Effector memory CD8-positive, alpha-beta T cell (primary cell): ENCODE results near the gene MYO7B.

Experiments used
- ATAC-seq: fragments of 150-1000 bp; cut with Tn5 transposase; replicated peaks from 2 replicates; pipeline ENCODE4 v1.10.0; 2021; ENCODE audit warnings: mild to moderate bottlenecking, moderate library complexity
- DNase-seq, 3 experiments: peaks; one replicate each; pipeline ENCODE4 v3.0.0; 2021
- H3K27ac Mint-ChIP-seq, 2 donors: one replicate each; pipeline ENCODE4 v1.8.0; 2022; ENCODE audit warnings: mild to moderate bottlenecking in 2 of 2, mixed read lengths in 2 of 2, moderate library complexity in 2 of 2
- H3K27me3 Mint-ChIP-seq, 2 donors: one replicate each; pipeline ENCODE4 v1.8.0; 2022; ENCODE audit warnings: mixed read lengths in 2 of 2
- H3K36me3 Mint-ChIP-seq: one replicate; pipeline ENCODE4 v1.8.0; 2022; ENCODE audit warnings: mild to moderate bottlenecking, moderate library complexity, mixed read lengths; ENCODE audit not compliant: insufficient read depth
- H3K4me1 Mint-ChIP-seq, 2 donors: one replicate each; pipeline ENCODE4 v1.8.0; 2022; ENCODE audit warnings: low read depth in 2 of 2, mixed read lengths in 2 of 2
- H3K4me3 Mint-ChIP-seq, 2 donors: one replicate each; pipeline ENCODE4 v1.8.0; 2022; ENCODE audit warnings: mild to moderate bottlenecking in 2 of 2, mixed read lengths in 2 of 2, moderate library complexity in 2 of 2
- H3K9me3 Mint-ChIP-seq, 2 donors: one replicate each; pipeline ENCODE4 v1.8.0; 2022; ENCODE audit warnings: mixed read lengths in 2 of 2

Gene MYO7B

DNA sequence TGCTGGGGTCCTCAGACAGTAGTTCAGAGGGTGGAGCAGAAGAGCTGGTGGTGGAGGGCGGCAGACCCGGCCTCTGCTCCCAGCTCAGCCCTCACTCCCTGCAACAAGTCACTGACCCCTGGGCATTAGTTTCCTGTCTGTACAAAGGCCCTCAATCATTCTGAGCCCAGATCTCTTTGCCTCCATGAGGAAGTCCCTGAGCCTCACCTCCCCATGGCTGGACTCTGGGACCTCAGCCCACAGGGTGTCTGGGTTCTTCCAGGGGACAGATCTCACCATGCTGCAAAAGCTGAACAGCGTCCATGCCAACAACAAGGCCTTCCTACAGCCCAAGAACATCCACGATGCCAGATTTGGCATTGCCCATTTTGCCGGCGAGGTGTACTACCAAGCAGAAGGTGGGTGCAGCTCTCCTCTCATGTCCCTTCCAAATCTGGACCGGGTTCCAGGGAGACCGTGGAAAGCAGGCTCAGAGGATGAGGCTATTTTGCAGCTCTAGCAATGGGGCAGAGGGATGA is 49.1 kb downstream of the MYO7B start:
- Mint-ChIP-seq H3K4me1 (no peaks in the 10 kb centered on the region), H3K27ac (no peak overlapping the region)
- DNase-seq, result no peak

DNA sequence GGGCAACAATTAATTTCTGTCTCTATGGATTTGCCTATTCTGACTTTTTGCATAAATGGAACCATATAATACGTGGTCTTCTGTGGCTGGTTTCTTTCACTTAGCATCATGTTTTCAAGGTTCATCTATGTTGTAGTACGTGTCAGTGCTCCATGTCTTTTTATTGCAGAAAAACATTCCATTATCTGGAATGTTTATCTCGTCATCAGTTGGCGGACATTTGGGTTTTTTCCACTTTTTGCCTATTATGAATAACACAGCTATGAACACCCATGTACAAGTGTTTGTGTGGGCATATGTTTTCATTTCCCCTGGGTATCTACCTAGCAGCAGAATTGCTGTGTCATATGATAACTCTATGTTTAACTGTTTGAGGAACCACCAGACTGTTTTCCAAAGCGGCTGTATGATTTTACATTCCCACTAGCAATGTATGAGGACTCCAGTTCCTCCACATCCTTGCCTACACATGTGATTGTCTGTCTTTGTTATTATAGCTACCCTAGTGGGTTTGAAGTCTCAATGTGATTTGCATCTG is 49.9 kb downstream of the MYO7B start:
- H3K27me3 Mint-ChIP-seq, result peaks cover 11 to 59% of the 10 kb centered on the region in 2 donors
- H3K4me1 Mint-ChIP-seq, result no peaks in the 10 kb centered on the region
- H3K4me3 Mint-ChIP-seq, result no peak overlapping the region
- H3K36me3 Mint-ChIP-seq, result no peaks in the 10 kb centered on the region
- DNase-seq (no peak), ATAC-seq (no peak)
- no peaks in the 10 kb centered on the region for H3K9me3 Mint-ChIP-seq
- no peak overlapping the region for H3K27ac Mint-ChIP-seq

More for the DNA sequence above, 49.1 kb downstream of the MYO7B start:
- Mint-ChIP-seq H3K9me3 (no peaks in the 10 kb centered on the region), H3K27me3 (peaks cover 11 to 60% of the 10 kb centered on the region in 2 donors), H3K4me3 (no peak overlapping the region), H3K36me3 (no peaks in the 10 kb centered on the region)
- ATAC-seq, result no peak

GRCh38 chr2:127586136-127586535 is 50.7 kb downstream of the MYO7B start:
- Mint-ChIP-seq H3K27me3 (peaks cover 11 to 51% of the 10 kb centered on the region in 2 donors), H3K27ac (no peak overlapping the region), H3K4me1 (no peaks in the 10 kb centered on the region), H3K4me3 (no peak overlapping the region), H3K9me3 (no peaks in the 10 kb centered on the region), H3K36me3 (no peaks in the 10 kb centered on the region)
- ATAC-seq (no peak), DNase-seq (no peak)

DNA sequence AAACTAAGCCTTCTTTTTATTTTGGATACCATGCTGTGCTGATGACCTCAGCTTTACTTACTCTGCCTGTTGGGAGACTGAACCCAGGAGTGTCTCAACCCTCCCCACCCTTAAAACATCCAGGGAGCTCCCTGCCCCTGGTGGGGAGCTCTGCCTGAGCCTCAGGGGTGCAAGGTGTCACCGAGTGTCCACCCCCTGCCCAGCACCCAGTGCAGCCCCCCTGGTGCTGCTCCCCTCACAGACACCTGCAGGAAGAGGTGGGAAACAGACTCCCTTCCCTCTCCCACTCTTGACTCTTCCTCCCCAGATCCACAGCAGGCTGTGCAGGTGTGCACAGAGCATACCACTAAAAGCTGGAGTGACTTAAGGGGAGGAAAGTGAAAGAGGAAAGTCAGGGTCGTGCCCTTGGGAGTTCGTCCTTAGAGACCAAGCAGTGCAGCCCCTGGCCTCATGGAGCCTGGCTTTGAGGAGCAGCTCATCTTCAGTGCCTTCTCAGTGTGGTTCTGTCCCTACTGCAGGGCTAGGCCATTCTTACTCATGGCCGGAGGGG is 51.3 kb downstream of the MYO7B start:
- ATAC-seq, result no peak
- H3K4me3 Mint-ChIP-seq, result no peak overlapping the region
- no peaks in the 10 kb centered on the region for H3K4me1 Mint-ChIP-seq
- no peaks in the 10 kb centered on the region for H3K9me3 Mint-ChIP-seq
- no peaks in the 10 kb centered on the region for H3K36me3 Mint-ChIP-seq
- no peak overlapping the region for H3K27ac Mint-ChIP-seq
- no peak for DNase-seq
- H3K27me3 Mint-ChIP-seq, result peaks cover 11 to 48% of the 10 kb centered on the region in 2 donors

GRCh38 chr2:127588241-127588640 is 52.8 kb downstream of the MYO7B start:
- DNase-seq, result no peak
- Mint-ChIP-seq H3K9me3 (no peaks in the 10 kb centered on the region), H3K4me1 (no peaks in the 10 kb centered on the region), H3K4me3 (no peak overlapping the region), H3K27me3 (peaks cover 11 to 39% of the 10 kb centered on the region in 2 donors), H3K36me3 (no peaks in the 10 kb centered on the region), H3K27ac (no peak overlapping the region)
- ATAC-seq, result no peak

GRCh38 chr2:127589358-127589757 is 53.9 kb downstream of the MYO7B start:
- H3K9me3 Mint-ChIP-seq, result no peaks in the 10 kb centered on the region
- no peak overlapping the region for H3K4me3 Mint-ChIP-seq
- no peaks in the 10 kb centered on the region for H3K36me3 Mint-ChIP-seq
- no peak overlapping the region for H3K27ac Mint-ChIP-seq
- ATAC-seq, result no peak
- DNase-seq, result no peak
- peaks cover 7 to 28% of the 10 kb centered on the region in 2 donors for H3K27me3 Mint-ChIP-seq
- no peaks in the 10 kb centered on the region for H3K4me1 Mint-ChIP-seq

DNA sequence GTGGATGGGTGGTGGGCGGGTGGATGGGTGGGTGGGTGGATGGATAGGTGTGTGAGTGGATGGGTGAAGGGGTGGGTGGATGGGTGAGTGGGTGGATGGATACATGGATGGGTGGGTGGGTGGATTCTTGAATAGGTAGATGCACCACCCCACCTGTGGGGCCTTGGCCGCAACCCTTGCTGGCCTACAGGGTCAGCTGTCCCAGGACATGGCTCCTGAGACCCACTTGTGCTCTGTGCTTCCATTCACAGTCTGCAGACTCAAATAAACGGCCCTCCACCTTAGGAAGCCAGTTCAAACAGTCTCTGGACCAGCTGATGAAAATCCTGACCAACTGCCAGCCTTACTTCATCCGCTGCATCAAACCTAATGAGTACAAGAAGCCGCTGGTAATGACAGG is 54.4 kb downstream of the MYO7B start:
- no peaks in the 10 kb centered on the region for H3K9me3 Mint-ChIP-seq
- DNase-seq (no peak), ATAC-seq (no peak)
- no peaks in the 10 kb centered on the region for H3K36me3 Mint-ChIP-seq
- H3K27ac Mint-ChIP-seq, result no peak overlapping the region
- no peak overlapping the region for H3K4me3 Mint-ChIP-seq
- peaks cover 7 to 23% of the 10 kb centered on the region in 2 donors for H3K27me3 Mint-ChIP-seq
- H3K4me1 Mint-ChIP-seq, result no peaks in the 10 kb centered on the region

DNA sequence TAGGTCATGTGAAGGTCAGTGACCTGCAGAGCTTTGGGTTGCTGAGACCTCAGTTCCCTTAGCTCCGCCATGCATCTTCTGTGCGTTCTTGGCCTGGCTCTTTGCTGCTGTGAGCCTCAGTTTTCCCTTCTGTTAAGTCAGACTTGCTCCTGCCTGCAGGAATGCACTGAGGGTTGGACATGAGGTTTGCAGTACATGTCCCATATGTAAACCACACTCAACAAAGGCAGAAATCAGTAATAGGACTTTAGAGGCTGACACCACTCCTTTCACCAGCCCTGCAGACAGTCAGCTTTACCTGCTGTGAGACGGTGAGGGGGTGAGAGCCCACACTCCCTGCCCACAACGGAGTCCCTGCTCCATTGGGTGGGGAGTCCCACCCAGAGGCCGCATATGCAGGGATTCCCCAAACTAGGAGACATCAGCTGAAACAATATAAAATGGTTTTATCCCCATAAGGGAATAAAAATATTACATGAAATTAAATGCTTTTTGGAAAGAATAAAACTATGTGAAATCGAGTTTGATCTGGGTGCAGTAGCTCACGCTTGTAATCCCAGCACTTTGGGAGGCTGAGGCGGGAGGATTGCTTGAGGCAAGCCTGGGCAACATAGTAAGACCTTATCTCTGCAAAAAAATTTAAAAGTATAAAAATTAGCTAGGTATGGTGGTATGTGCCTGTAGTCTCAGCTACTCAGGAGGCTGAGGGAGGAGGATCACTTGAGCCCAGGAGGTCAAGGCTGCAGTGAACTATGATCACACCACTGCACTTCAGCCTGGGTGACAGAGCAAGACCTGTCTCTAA is 55.1 kb downstream of the MYO7B start:
- DNase-seq (no peak), ATAC-seq (no peak)
- Mint-ChIP-seq H3K9me3 (no peaks in the 10 kb centered on the region), H3K27me3 (peaks cover 7 to 16% of the 10 kb centered on the region in 2 donors), H3K4me3 (no peak overlapping the region), H3K4me1 (no peaks in the 10 kb centered on the region), H3K27ac (no peak overlapping the region), H3K36me3 (no peaks in the 10 kb centered on the region)

DNA sequence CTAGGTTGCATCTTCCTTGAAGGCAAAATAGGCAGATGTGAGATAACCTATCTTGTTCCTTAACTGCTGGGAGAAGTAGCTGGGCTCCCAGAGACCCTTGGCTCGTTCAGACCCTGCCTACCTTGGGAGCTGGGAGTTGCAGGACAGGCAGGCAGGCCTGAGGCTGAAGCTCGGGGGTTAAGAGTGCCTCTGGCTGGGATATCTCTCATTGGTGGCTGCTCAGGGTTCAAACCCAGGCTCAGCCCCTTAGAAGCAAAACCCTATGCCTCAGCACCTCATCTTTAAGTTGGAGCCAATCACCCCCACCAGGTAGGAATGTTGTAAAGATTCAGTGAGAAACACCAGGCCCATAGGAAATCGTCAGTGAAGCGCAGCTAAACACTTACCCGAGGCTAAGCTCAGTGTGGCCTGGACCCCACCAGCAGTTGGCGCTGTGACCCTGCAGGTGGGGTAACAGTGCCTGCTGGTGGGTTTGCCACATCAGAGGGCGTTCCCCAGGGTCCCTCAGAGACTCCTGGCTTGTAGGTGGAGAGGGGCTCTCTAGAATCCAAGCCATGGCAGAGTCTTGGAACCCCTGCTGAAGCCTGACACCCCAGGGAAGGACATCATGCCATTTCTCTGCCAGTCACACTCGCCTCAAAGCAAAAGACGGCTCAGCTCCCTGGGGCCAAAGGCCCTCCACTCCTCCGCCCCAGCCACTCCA is 55.9 kb downstream of the MYO7B start:
- peaks cover 0 to 11% of the 10 kb centered on the region in 2 donors for H3K27me3 Mint-ChIP-seq
- peak; percentile 52 for ATAC-seq
- H3K4me1 Mint-ChIP-seq, result no peaks in the 10 kb centered on the region

DNA sequence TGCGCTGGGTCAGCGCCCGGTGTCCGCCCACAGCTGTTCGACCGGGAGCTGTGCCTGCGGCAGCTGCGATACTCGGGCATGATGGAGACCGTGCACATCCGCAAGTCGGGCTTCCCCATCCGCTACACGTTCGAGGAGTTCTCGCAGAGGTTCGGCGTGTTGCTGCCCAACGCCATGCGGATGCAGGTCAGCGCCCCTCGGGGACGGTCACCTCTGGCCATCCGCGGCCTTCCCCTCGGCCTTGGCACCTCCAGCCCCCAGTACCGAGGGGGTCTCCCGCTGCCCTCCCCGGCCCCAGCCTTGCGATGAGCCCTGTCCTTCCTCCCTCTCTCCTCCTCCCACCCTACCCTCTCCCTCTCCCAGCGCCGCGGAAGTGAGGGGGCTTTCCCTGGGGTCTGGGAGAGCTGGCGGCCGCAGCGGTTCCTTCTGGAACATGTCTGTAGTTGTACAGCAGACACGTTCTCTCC is 57.3 kb downstream of the MYO7B start:
- no peak for DNase-seq
- peaks cover 5 to 9% of the 10 kb centered on the region in 2 donors for H3K27me3 Mint-ChIP-seq
- no peaks in the 10 kb centered on the region for H3K36me3 Mint-ChIP-seq
- H3K9me3 Mint-ChIP-seq, result no peaks in the 10 kb centered on the region
- no peak overlapping the region for H3K4me3 Mint-ChIP-seq
- no peak for ATAC-seq
- no peak overlapping the region for H3K27ac Mint-ChIP-seq
- no peaks in the 10 kb centered on the region for H3K4me1 Mint-ChIP-seq

More for the DNA sequence above, 55.9 kb downstream of the MYO7B start:
- H3K36me3 Mint-ChIP-seq, result no peaks in the 10 kb centered on the region
- DNase-seq, result peak in 2 of 3 experiments; percentile 12 to 22
- H3K9me3 Mint-ChIP-seq, result no peaks in the 10 kb centered on the region
- no peak overlapping the region for H3K4me3 Mint-ChIP-seq
- no peak overlapping the region for H3K27ac Mint-ChIP-seq

DNA sequence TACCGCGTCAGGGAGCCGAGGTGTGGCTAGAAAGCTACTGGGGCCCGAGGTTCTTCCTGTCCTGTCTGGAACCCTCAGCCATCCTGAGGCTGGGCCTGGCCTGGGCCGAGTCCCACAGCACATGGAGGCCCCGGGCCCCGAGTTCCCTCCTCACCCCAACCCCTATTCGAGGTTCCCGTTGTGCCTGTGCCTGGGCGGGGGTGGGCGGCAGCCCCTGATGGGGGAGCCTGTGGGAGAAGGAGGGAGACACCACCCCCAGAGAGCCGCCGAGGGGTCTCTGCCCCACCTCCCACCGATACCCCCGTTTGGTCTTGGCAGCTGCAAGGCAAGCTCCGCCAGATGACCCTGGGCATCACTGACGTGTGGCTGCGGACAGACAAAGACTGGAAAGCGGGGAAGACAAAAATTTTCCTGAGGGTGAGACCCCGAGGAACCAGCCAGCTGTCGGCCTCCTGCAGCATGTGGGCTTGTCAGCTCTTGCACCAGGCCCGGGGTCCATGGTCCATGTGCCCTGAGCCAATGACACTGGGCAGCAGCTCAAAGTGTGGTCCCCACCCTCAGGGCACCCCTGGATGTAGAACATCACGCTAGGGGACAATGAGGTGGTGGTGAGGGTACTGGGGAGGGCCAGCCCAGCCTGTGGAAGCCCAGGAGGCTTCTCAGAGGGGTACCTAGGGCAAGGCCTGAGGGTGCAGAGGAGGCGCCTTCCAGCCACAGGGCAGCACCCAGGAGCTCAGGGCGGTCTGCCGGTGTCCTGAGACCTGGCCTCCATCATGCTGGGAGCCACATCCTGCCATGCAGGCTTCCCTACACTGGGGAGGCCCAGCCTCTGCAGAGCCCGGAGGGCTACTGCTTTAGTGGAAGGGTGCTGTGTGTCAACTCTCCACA is 58.0 kb downstream of the MYO7B start:
- DNase-seq (no peak), ATAC-seq (no peak)
- Mint-ChIP-seq H3K27me3 (peaks cover 5 to 9% of the 10 kb centered on the region in 2 donors), H3K9me3 (no peaks in the 10 kb centered on the region), H3K4me1 (no peaks in the 10 kb centered on the region), H3K27ac (no peak overlapping the region), H3K4me3 (no peak overlapping the region), H3K36me3 (no peaks in the 10 kb centered on the region)

DNA sequence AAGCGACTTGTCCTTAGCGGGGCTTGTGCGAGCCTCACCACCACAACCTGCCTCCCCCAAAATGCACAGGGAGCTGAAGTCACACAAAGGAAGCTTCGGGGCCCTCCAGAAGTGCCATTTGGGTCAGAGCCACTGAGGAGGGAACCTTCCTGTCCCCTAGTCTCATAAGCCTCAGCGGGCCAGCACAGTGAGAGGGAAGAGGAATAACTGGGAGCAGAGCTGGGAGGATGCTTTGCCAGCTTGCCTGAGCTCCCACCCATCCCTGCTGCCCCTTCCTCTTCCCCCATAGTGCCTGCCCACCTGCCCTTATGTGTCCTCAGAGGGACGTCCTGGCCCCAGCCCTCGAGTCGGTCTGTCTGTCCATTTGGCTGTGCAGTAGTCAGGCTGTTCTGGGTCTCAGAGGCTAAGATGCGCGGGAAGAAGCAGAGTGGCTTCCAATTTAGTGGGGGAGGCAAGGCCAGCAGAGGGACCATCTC is 58.7 kb downstream of the MYO7B start:
- DNase-seq (no peak), ATAC-seq (no peak)
- Mint-ChIP-seq H3K4me3 (no peak overlapping the region), H3K27me3 (peaks cover 6 to 12% of the 10 kb centered on the region in 2 donors), H3K9me3 (no peaks in the 10 kb centered on the region), H3K36me3 (no peaks in the 10 kb centered on the region), H3K4me1 (no peaks in the 10 kb centered on the region), H3K27ac (no peak overlapping the region)
